Cerebellar cortex (tissue), 1 donor: ENCODE measurements around the gene FOXP1.

ENCODE experiments used
- DNase-seq: peaks from one replicate; pipeline ENCODE4 v3.0.0-alpha.2; 2015; ENCODE audit warnings: low spot score

FOXP1 gene

GRCh38 chr3:71057526-71057894, 526.0 kb downstream of the FOXP1 start:
- no peak for DNase-seq

- no peak for DNase-seq
These were observed 527.2 kb downstream of the FOXP1 start for GRCh38 chr3:71056327-71056726.

- DNase-seq, result no peak
These were observed 528.1 kb downstream of the FOXP1 start for GRCh38 chr3:71055257-71056001.

- DNase-seq, result no peak
These were observed 529.2 kb downstream of the FOXP1 start for GRCh38 chr3:71054312-71054711.

- no peak for DNase-seq
These were observed 530.0 kb downstream of the FOXP1 start for GRCh38 chr3:71053495-71053894.

- DNase-seq, result no peak
These were observed 530.8 kb downstream of the FOXP1 start for GRCh38 chr3:71052716-71053115.

- no peak for DNase-seq
These were observed 531.4 kb downstream of the FOXP1 start for GRCh38 chr3:71051893-71052687.

- no peak for DNase-seq
These were observed 532.3 kb downstream of the FOXP1 start for GRCh38 chr3:71051259-71051595.

- no peak for DNase-seq
These were observed 532.8 kb downstream of the FOXP1 start for GRCh38 chr3:71050538-71051258.

GRCh38 chr3:71050166-71050537, 533.4 kb downstream of the FOXP1 start:
- no peak for DNase-seq

GRCh38 chr3:71048948-71049347, 534.6 kb downstream of the FOXP1 start:
- DNase-seq, result no peak

GRCh38 chr3:71047616-71048531, 535.7 kb downstream of the FOXP1 start:
- DNase-seq, result no peak

GRCh38 chr3:71046791-71047190, 536.7 kb downstream of the FOXP1 start:
- no peak for DNase-seq

GRCh38 chr3:71045917-71046282, 537.6 kb downstream of the FOXP1 start:
- DNase-seq, result no peak

- no peak for DNase-seq
These were observed 538.2 kb downstream of the FOXP1 start for GRCh38 chr3:71045212-71045916.

GRCh38 chr3:71042759-71043158, 540.8 kb downstream of the FOXP1 start:
- no peak for DNase-seq

- no peak for DNase-seq
These were observed 542.2 kb downstream of the FOXP1 start for GRCh38 chr3:71041371-71041770.

GRCh38 chr3:71039332-71039731, 544.2 kb downstream of the FOXP1 start:
- DNase-seq, result no peak

- no peak for DNase-seq
These were observed 545.8 kb downstream of the FOXP1 start for GRCh38 chr3:71037775-71038174.

- no peak for DNase-seq
These were observed 547.6 kb downstream of the FOXP1 start for GRCh38 chr3:71035886-71036285.

- no peak for DNase-seq
These were observed 548.2 kb downstream of the FOXP1 start for GRCh38 chr3:71035314-71035713.
